ENCODE measurements around the gene TCF12. TPM values are rescaled to one million over a fixed set of nuclear protein-coding genes. Genes with fewer than 3 reads are reported as not detected.

Gene TCF12
- polyA plus RNA-seq, 3 donors: 15.8 to 52.5 (median 27.6) TPM

- intact Hi-C loops (cut with micrococcal nuclease): no loop called here
- Histone ChIP-seq H3K36me3 (replicated peaks in 1 of 2; ENCODE audit: control insufficient read depth in 1 of 2, insufficient read depth in 2 of 2, low read length in 2 of 2) (no peaks in the 10 kb centered on the region), H3K4me2 (replicated peaks; ENCODE audit: extremely low read depth, low read length, poor library complexity, severe bottlenecking) (no peak overlapping the region), H3K27me3 (ENCODE audit: control insufficient read depth in 2 of 2, insufficient read depth in 2 of 2, low read length in 2 of 2) (no peaks in the 10 kb centered on the region), H3K27ac (ENCODE audit: low read depth in 1 of 2, low read length in 2 of 2) (no peak overlapping the region), H3K4me1 (ENCODE audit: control insufficient read depth in 1 of 2, insufficient read depth in 2 of 2, low read length in 2 of 2) (peaks cover 2 to 9% of the 10 kb centered on the region in 2 donors), H3K4me3 (replicated peaks in 1 of 3; ENCODE audit: low read depth in 2 of 3, low read length in 3 of 3) (no peak overlapping the region), H4K20me1 (ENCODE audit: insufficient read depth, low read length) (peaks cover 15% of the 10 kb centered on the region), H3K9me3 (replicated peaks in 1 of 2; ENCODE audit: control insufficient read depth in 1 of 2, insufficient read depth in 1 of 2, low read length in 2 of 2) (no peaks in the 10 kb centered on the region), H2AFZ (ENCODE audit: insufficient read depth, low read depth, low read length, poor library complexity, severe bottlenecking) (no peak overlapping the region), H3K79me2 (ENCODE audit: insufficient read depth, low read length) (peaks cover 11% of the 10 kb centered on the region), H3K9ac (ENCODE audit: insufficient read depth, low read length, poor library complexity, severe bottlenecking) (no peak overlapping the region)
- Mint-ChIP-seq H3K27ac (no peak overlapping the region), H3K4me1 (peaks cover 22% of the 10 kb centered on the region), H3K27me3 (ENCODE audit: low read depth in 3 of 3) (peaks cover 0 to 2% (median 0%) of the 10 kb centered on the region in 3 donors), H3K36me3 (peaks cover 5 to 6% of the 10 kb centered on the region in 2 donors), H3K9me3 (no peaks in the 10 kb centered on the region), H3K4me3 (no peak overlapping the region)
- DNase-seq: no peak
- no peak for TF ChIP-seq CTCF (IDR thresholded peaks at IDR 0.05)
- WGBS (ENCODE audit: insufficient coverage): no CpG with 5 or more reads among the region's 2 CpGs
Observed at GRCh38 chr15:57118013-57118799, 199.8 kb downstream of the TCF12 start.

GRCh38 chr15:57122080-57122840, 203.8 kb downstream of the TCF12 start:
- peak overlapping the region; percentile 27 for H3K4me2 ChIP-seq (replicated peaks; ENCODE audit: extremely low read depth, low read length, poor library complexity, severe bottlenecking)
- H3K4me3 Mint-ChIP-seq: peak overlapping the region in 1 of 2 donors; percentile 64
- TF ChIP-seq CTCF (IDR thresholded peaks at IDR 0.05): no peak

More at GRCh38 chr15:57122080-57122840, 203.8 kb downstream of the TCF12 start:
- Histone ChIP-seq H2AFZ (ENCODE audit: insufficient read depth, low read depth, low read length, poor library complexity, severe bottlenecking) (no peak overlapping the region), H3K4me3 (replicated peaks in 1 of 3; ENCODE audit: low read depth in 2 of 3, low read length in 3 of 3) (peak overlapping the region in 1 of 3 experiments; percentile 21), H3K4me1 (ENCODE audit: control insufficient read depth in 1 of 2, insufficient read depth in 2 of 2, low read length in 2 of 2) (peaks cover 0 to 10% of the 10 kb centered on the region in 2 donors), H3K27me3 (ENCODE audit: control insufficient read depth in 2 of 2, insufficient read depth in 2 of 2, low read length in 2 of 2) (no peaks in the 10 kb centered on the region), H3K79me2 (ENCODE audit: insufficient read depth, low read length) (peaks cover 2% of the 10 kb centered on the region), H4K20me1 (ENCODE audit: insufficient read depth, low read length) (peaks cover 9% of the 10 kb centered on the region), H3K9ac (ENCODE audit: insufficient read depth, low read length, poor library complexity, severe bottlenecking) (no peak overlapping the region), H3K36me3 (replicated peaks in 1 of 2; ENCODE audit: control insufficient read depth in 1 of 2, insufficient read depth in 2 of 2, low read length in 2 of 2) (peaks cover 0 to 5% of the 10 kb centered on the region in 2 donors), H3K9me3 (replicated peaks in 1 of 2; ENCODE audit: control insufficient read depth in 1 of 2, insufficient read depth in 1 of 2, low read length in 2 of 2) (no peaks in the 10 kb centered on the region), H3K27ac (ENCODE audit: low read depth in 1 of 2, low read length in 2 of 2) (peak overlapping the region in 1 of 2 donors; percentile 48)
- DNase-seq: peak in 2 of 3 donors; percentile 3 to 17
- no peaks in the 10 kb centered on the region for H3K9me3 Mint-ChIP-seq
- intact Hi-C loops (cut with micrococcal nuclease): no loop called here
- no CpG with 5 or more reads among the region's 2 CpGs for WGBS (ENCODE audit: insufficient coverage)
- peaks cover 18% of the 10 kb centered on the region for H3K4me1 Mint-ChIP-seq
- H3K27me3 Mint-ChIP-seq (ENCODE audit: low read depth in 3 of 3): no peaks in the 10 kb centered on the region
- peaks cover 12 to 22% of the 10 kb centered on the region in 2 donors for H3K36me3 Mint-ChIP-seq
- H3K27ac Mint-ChIP-seq: peak overlapping the region in 4 of 7 donors; percentile 16 to 38 (median 24)

All from CD14-positive monocyte (primary cell).